SJCRH30 (cell line): Measurements from ENCODE around the gene EXT2. TPM values are rescaled to one million over a fixed set of nuclear protein-coding genes. Genes with fewer than 3 reads are reported as not detected.
A peak's percentile ranks its signal among the peaks of the same experiment; 100 is the strongest.

ENCODE experiments used
- DNase-seq, 2 experiments: peaks; one replicate each; pipeline ENCODE4 v3.0.0-alpha.2; 2015 to 2020
- H3K27ac ChIP-seq: fragments of 250-450 bp; sonication (Bioruptor Pico); 2 replicates; pipeline ENCODE4 v1.5.1; 2020; ENCODE audit warnings: mild to moderate bottlenecking, moderate library complexity
- H3K27me3 ChIP-seq: fragments of 250-450 bp; sonication (Bioruptor Pico); 2 replicates; pipeline ENCODE4 v1.5.1; 2020; ENCODE audit warnings: mild to moderate bottlenecking, moderate library complexity
- H3K36me3 ChIP-seq: fragments of 250-450 bp; sonication (Bioruptor Pico); 2 replicates; pipeline ENCODE4 v1.5.1; 2020; ENCODE audit warnings: mild to moderate bottlenecking, moderate library complexity
- H3K4me1 ChIP-seq: fragments of 250-450 bp; sonication (Bioruptor Pico); 2 replicates; pipeline ENCODE4 v1.5.1; 2020; ENCODE audit warnings: mild to moderate bottlenecking, moderate library complexity
- H3K4me3 ChIP-seq: fragments of 250-450 bp; sonication (Bioruptor Pico); 2 replicates; pipeline ENCODE4 v1.5.1; 2020; ENCODE audit warnings: mild to moderate bottlenecking, moderate library complexity
- H3K9me3 ChIP-seq: fragments of 250-450 bp; sonication (Bioruptor Pico); replicated peaks from 2 replicates; pipeline ENCODE4 v1.5.1; 2020; ENCODE audit warnings: mild to moderate bottlenecking, moderate library complexity
- total RNA-seq: library from RNA; depleted of rRNA; stranded (reverse); fragments of >200 nt; shearing (Covaris generic); gene quantifications from 2 replicates; pipeline ENCODE4 v1.2.3, GENCODE V29; 2014

EXT2 gene
- total RNA-seq, 1 experiment from 2014 or later, result 91.7 TPM

DNA sequence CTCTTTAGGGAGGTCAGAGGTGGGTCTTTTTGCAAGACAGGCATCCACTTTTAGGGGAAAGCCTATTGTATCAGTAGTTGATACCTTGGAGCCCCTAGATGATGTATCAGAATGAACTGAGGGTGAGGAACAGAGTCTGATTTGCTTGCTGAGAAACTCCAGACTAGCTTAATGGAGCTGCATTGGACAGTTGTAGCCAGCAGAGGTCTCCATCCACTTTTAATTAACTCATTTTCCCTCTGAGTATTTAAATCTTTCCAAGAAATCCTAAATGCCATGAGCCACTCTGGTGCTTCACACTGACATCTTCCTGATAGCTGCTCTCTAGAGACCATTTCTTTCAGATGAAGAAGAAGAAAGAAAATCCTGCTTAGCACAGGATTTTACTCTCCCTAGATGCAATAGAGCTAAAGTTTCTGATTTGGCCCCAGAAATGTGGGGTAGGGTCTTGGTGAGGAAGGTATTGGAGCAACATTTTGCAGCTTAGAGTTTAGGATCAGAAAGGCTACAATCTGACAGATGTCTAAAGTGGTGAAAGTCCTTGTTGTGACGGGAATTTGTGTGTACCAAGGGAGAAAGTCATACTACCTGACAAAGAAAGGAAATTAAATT, 38.0 kb downstream of the EXT2 start:
- H3K9me3 ChIP-seq, result no peaks in the 10 kb centered on the region
- peak; percentile 47 to 86 for DNase-seq
- H3K27ac ChIP-seq, result no peak overlapping the region
- H3K4me1 ChIP-seq, result peaks cover 47% of the 10 kb centered on the region
- H3K27me3 ChIP-seq, result no peaks in the 10 kb centered on the region
- H3K36me3 ChIP-seq, result no peaks in the 10 kb centered on the region
- H3K4me3 ChIP-seq, result no peak overlapping the region

- no peak overlapping the region for H3K4me3 ChIP-seq
- H3K27me3 ChIP-seq, result no peaks in the 10 kb centered on the region
- no peaks in the 10 kb centered on the region for H3K9me3 ChIP-seq
- H3K36me3 ChIP-seq, result no peaks in the 10 kb centered on the region
- H3K27ac ChIP-seq, result no peak overlapping the region
- no peak for DNase-seq
- peaks cover 47% of the 10 kb centered on the region for H3K4me1 ChIP-seq
These were observed 39.1 kb downstream of the EXT2 start for GRCh38 chr11:44134625-44135024.

DNA sequence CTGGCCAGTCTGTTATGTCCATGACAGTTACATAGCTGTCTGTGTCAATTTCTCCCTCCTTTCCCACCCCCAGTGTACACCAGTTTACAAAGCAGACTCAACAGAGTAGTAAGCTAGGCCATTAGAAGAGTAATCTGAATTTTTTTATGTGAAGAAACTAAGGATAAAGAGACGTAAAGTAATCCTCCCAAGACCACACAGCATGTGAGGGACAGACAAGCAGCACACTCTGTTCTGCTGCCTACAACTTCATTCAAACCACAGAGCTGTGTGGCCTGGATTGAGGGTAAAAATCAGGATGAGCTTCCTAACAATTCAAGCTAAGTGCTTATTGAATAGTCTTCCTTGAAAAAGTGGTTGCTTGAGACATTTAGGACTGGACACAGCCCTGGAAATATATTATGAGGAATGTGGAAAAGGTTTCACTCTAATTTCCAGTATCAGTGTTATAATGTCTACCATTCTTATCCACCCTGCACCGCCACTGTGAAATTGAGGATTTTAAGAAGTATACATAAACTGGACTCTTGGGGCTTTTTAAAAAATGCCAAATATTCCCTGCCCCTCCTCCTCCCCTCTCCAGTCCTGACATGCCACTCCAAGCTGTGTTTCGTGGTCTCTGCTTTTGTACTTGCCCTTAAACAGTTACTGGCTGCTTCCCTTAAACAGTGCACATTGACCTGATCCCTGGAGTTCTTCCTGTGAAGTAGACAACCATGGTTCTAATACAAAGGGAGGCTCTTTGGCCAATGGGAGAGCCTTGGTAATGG, 40.9 kb downstream of the EXT2 start:
- DNase-seq, result peak; percentile 84 to 88

DNA sequence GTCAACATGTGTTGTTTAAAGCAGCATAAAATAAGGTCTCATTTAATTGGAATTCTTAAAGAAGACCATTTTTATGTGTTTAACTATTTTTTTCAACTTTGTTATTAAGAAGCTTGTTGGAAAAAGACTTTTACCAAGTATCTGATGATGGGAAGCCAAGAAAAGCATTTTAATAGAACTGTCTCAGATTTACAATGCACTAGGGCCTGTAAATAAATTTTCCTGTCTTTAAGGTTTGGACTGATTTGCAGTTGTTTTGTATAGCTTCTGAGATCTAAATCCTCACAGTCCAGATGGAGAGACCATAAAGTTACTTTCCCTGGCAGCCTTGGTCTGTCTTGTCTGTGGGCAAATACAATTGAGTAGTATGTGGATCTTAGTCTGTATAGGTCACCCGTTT, 41.6 kb downstream of the EXT2 start:
- no peak for DNase-seq
- H3K4me3 ChIP-seq, result no peak overlapping the region
- no peaks in the 10 kb centered on the region for H3K27me3 ChIP-seq
- H3K27ac ChIP-seq, result peak overlapping the region; percentile 90
- H3K36me3 ChIP-seq, result peaks cover 5% of the 10 kb centered on the region; the same call in 1 of the 2 replicates
- no peaks in the 10 kb centered on the region for H3K9me3 ChIP-seq
- peaks cover 47% of the 10 kb centered on the region for H3K4me1 ChIP-seq

More for the DNA sequence above, 40.9 kb downstream of the EXT2 start:
- H3K4me1 ChIP-seq, result peaks cover 47% of the 10 kb centered on the region
- no peaks in the 10 kb centered on the region for H3K9me3 ChIP-seq
- peak overlapping the region; percentile 90 for H3K27ac ChIP-seq
- H3K4me3 ChIP-seq, result no peak overlapping the region
- peaks cover 5% of the 10 kb centered on the region; the same call in 1 of the 2 replicates for H3K36me3 ChIP-seq
- no peaks in the 10 kb centered on the region for H3K27me3 ChIP-seq

- no peak overlapping the region for H3K4me3 ChIP-seq
- no peaks in the 10 kb centered on the region for H3K27me3 ChIP-seq
- H3K27ac ChIP-seq, result no peak overlapping the region
- H3K4me1 ChIP-seq, result peaks cover 47% of the 10 kb centered on the region
- no peak for DNase-seq
- H3K9me3 ChIP-seq, result no peaks in the 10 kb centered on the region
- peaks cover 5% of the 10 kb centered on the region; the same call in 1 of the 2 replicates for H3K36me3 ChIP-seq
These were observed 42.8 kb downstream of the EXT2 start for GRCh38 chr11:44138286-44138685.

GRCh38 chr11:44138980-44139379, 43.5 kb downstream of the EXT2 start:
- Histone ChIP-seq H3K27ac (no peak overlapping the region), H3K9me3 (no peaks in the 10 kb centered on the region), H3K4me1 (peaks cover 41% of the 10 kb centered on the region), H3K4me3 (no peak overlapping the region), H3K36me3 (peaks cover 5% of the 10 kb centered on the region; the same call in 1 of the 2 replicates), H3K27me3 (no peaks in the 10 kb centered on the region)
- DNase-seq, result no peak

DNA sequence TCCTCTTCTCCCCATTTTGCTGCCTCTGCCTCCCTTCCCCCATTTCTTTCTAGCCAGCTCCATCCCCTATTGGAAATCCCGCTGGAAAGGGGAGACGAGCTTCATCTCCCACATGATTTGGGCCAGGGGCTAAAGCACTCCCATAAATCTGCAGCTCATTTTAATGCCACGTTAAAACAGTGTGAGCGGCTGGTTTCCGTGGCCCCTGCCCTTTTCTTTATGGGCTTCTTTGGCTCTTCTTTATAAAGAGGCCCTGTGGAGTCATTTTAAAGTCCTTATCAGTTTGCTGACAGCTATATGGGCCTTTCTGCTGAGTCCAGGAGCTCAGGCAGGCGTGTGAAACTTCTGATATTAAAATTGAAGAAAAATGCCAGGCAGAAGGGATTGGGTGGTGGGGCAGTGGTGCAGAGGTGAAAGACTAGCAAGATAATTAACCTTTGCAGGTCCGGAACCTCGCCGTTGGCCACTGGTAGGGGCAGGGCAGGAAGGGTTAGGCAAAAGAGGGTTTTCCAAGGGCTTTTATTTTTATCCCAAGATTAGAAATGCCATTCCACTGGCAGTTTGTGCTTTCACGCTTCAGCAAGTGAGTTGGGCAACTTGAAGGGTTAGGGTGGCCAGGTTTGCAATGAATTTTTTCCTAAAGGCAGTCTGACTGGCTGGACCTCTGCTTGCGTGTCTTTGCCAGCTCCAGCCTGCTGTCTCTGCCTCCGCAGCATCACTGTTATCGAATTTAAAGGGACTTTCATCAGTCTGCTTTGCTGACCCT, 44.3 kb downstream of the EXT2 start:
- H3K36me3 ChIP-seq, result peaks cover 5% of the 10 kb centered on the region; the same call in 1 of the 2 replicates
- no peak for DNase-seq
- no peaks in the 10 kb centered on the region for H3K27me3 ChIP-seq
- H3K27ac ChIP-seq, result no peak overlapping the region
- H3K4me1 ChIP-seq, result peaks cover 33% of the 10 kb centered on the region
- H3K9me3 ChIP-seq, result no peaks in the 10 kb centered on the region
- no peak overlapping the region for H3K4me3 ChIP-seq

- peaks cover 27% of the 10 kb centered on the region for H3K4me1 ChIP-seq
- no peak overlapping the region for H3K4me3 ChIP-seq
- no peaks in the 10 kb centered on the region for H3K9me3 ChIP-seq
- DNase-seq, result no peak
- H3K36me3 ChIP-seq, result peaks cover 5% of the 10 kb centered on the region; the same call in 1 of the 2 replicates
- H3K27ac ChIP-seq, result no peak overlapping the region
- no peaks in the 10 kb centered on the region for H3K27me3 ChIP-seq
These were observed 44.9 kb downstream of the EXT2 start for GRCh38 chr11:44140372-44140771.

DNA sequence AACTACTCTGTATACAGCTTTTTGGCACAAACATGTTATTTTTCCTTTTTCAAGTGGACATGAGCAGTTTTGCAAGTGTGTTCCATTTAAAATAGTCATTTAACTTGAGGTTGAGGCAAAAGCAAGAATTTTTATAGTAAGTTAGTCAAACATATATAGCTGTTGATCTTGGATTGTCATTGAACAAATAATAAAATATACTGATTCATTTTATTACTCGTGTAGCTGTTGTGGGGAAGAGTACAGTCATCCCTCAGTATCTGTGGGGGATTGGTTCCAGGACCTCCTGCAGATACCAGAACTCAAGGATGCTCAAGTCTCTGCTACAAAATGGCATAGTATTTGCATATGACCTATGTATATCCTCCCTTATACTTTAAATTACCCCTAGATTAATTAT, 45.3 kb downstream of the EXT2 start:
- Histone ChIP-seq H3K4me1 (peaks cover 23% of the 10 kb centered on the region), H3K27me3 (no peaks in the 10 kb centered on the region), H3K4me3 (no peak overlapping the region), H3K9me3 (no peaks in the 10 kb centered on the region), H3K27ac (no peak overlapping the region), H3K36me3 (peaks cover 6% of the 10 kb centered on the region; the same call in 1 of the 2 replicates)
- no peak for DNase-seq

DNA sequence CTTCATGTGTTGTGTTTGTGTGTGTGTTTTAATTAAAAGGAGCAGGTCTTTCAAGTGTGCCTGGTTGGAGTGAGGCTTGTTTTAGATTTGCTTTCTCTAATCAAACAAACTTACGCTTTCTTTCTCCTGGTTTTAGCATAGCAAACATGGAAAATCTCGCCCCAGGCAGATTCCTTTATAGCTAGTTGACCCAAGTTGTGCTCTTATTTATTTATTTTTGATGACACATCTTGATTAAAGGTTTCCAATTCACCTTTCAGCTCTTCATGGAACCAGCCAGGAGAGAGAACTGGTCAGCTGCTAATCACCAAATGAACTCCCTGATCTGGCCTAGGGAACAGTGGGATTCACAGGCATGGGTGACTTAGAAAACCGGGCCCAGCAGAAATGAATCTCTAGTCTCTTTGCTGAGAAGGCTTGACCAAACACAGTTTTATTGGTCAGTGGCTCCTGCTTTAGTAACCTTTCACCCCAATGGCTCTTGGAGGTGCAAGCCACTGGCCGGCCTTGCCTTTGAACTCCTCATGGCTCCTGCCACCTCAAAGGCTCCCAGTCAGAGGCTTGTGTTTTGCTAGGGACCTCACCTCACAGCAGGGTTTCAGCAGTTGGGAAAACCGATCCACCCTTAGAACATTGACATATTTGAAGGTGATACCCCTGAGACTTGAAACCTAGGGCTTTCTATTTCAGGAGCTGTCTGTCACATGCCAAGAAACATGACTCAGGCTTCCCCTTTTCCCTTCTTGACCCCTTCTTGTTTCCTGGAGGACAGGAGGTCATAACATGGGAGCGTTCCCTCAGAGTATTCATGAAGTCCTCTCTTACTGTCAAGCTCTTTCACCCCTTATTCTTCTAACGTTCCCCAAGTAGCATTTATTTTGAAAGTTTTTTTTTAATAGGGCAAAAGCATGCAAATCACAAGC, 48.8 kb downstream of the EXT2 start:
- Histone ChIP-seq H3K36me3 (peaks cover 12% of the 10 kb centered on the region), H3K27ac (no peak overlapping the region), H3K9me3 (no peaks in the 10 kb centered on the region), H3K4me1 (peaks cover 5% of the 10 kb centered on the region; the same call in 1 of the 2 replicates), H3K27me3 (no peaks in the 10 kb centered on the region), H3K4me3 (no peak overlapping the region)
- no peak for DNase-seq

- peaks cover 5% of the 10 kb centered on the region; the same call in 1 of the 2 replicates for H3K4me1 ChIP-seq
- H3K36me3 ChIP-seq, result peaks cover 12% of the 10 kb centered on the region
- no peak for DNase-seq
- H3K27ac ChIP-seq, result no peak overlapping the region
- no peaks in the 10 kb centered on the region for H3K9me3 ChIP-seq
- H3K27me3 ChIP-seq, result no peaks in the 10 kb centered on the region
- H3K4me3 ChIP-seq, result no peak overlapping the region
These were observed 49.7 kb downstream of the EXT2 start for GRCh38 chr11:44145011-44145775.

DNA sequence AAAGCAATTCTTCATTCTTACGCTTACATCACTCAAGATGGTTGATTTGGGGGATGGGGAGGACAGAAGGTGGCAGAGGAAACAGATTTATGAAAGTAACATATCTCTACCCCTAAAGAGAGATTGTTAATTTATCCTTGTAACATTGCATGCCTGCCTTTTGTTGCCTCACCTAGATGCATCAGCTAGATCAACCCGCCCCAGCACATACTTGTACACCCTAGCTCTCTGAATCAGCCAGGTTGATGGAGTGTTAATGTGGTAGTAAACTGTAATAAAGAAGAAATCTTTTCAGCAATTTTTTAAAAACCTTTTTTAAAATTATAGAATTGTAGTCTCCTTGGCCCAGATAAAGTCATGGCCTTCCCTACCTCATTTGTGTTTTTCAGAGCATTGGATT, 51.5 kb downstream of the EXT2 start:
- Histone ChIP-seq H3K4me1 (peaks cover 5% of the 10 kb centered on the region; the same call in 1 of the 2 replicates), H3K27me3 (no peaks in the 10 kb centered on the region), H3K4me3 (no peak overlapping the region), H3K27ac (no peak overlapping the region), H3K36me3 (peaks cover 14% of the 10 kb centered on the region), H3K9me3 (no peaks in the 10 kb centered on the region; the same call in 1 of the 2 replicates)
- no peak for DNase-seq

DNA sequence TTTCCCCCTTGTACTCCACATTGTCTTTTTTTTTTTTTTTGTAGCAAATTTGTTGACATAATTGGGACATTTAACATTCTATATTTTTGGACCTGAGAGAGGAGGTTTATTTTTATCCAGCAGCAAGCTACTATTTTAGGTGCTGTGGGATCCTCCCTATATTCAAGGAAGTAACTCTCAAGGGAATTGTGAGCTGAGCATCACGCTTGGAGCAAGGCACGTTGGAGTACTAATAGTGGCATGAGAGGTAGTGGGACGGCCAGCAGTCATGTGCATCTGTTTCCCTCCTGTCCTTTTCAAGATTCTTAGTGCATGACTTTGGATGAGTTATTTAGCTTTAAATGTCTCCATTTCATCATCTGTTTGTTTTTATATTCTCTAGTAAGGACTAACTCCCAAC, 52.3 kb downstream of the EXT2 start:
- Histone ChIP-seq H3K9me3 (no peaks in the 10 kb centered on the region; the same call in 1 of the 2 replicates), H3K4me3 (no peak overlapping the region), H3K27ac (no peak overlapping the region), H3K36me3 (peaks cover 18% of the 10 kb centered on the region), H3K27me3 (no peaks in the 10 kb centered on the region), H3K4me1 (peaks cover 5% of the 10 kb centered on the region; the same call in 1 of the 2 replicates)
- no peak for DNase-seq
